GM18867 (cell line): ENCODE results near the gene TOP3B.

Experiments used
- ATAC-seq: cut with Tn5 transposase; IDR thresholded peaks from one replicate; pipeline ENCODE4 v1.9.1; 2021; ENCODE audit warnings: mild to moderate bottlenecking, moderate library complexity; ENCODE audit not compliant: unreplicated experiment

Gene TOP3B

GRCh38 chr22:22011964-22012363, 29.4 kb upstream of the TOP3B start:
- no peak for ATAC-seq

- ATAC-seq = no peak
Measured at GRCh38 chr22:22010358-22010757, 27.8 kb upstream of the TOP3B start.

GRCh38 chr22:22009661-22010060, 27.1 kb upstream of the TOP3B start:
- no peak for ATAC-seq

DNA sequence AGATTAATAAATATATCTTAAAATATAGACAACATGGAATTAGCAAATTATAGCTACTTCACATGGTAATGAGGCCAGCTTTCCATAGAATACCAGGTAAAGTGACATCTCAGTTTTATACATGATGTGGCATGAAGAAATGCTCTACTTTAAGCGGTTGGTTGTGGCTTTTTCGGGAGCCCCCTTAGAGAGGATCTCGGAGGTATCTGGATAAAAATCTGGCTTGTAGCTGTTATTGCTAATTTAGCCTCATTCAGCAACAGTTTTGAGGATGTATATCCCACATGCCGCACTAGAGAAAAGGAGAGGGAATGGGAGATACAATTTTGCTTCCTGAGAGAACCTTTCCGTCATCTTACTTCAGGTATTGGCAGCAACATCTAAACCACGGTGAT, 24.0 kb upstream of the TOP3B start:
- ATAC-seq = no peak

GRCh38 chr22:22005945-22006595, 23.5 kb upstream of the TOP3B start:
- ATAC-seq = no peak

- ATAC-seq = no peak
Measured at GRCh38 chr22:22003233-22003632, 20.6 kb upstream of the TOP3B start.

DNA sequence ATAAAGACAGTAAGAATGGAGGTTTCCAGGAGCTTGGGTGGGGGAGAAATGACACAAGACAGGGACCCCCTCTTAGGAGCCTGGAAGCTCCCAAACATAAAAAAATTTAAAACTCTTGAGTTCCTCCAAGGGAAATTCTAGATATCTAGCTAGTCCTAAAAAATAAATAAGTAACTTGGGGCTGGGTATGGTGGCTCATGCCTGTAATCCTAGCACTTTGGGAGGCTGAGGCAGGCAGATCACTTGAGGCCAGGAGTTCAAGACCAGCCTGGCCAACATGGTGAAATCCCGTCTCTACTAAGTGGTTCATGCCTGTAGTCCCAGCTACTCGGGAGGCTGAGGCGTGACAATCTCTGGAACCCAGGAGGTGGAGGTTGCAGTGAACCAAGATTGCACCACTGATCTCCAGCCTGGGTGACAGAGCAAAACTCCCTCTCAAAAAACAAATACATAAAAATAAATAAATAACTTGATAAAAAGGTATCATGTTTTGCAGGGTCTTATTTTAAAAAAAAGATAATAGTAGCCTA, 20.0 kb upstream of the TOP3B start:
- no peak for ATAC-seq

GRCh38 chr22:22001664-22002525, 19.3 kb upstream of the TOP3B start:
- no peak for ATAC-seq

GRCh38 chr22:21998595-21999247, 16.1 kb upstream of the TOP3B start:
- ATAC-seq = no peak

DNA sequence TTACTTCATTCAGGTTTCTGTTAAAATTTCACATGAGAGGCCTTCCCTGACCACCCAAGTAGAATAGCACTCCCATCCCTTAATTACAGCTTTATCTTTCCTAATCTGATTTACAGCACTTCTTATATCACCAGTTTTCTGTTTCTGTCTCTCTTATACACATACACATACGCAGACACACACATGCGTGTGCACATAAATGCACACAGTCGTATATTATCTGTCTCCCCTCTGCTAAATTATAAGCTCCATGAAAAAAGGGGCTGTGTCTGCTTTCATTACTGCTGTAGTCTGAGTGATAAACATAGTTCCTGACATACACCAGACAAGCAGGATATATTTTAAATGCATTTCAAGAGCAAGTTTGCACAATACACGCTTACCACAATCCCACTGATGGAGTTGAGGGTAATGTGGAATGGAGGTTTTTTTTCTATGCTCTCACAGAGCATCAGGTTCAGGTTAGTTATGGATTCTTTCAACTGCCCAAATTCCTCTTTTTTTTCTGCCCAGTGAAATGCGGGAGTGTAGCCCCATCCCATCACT, 13.7 kb upstream of the TOP3B start:
- no peak for ATAC-seq

GRCh38 chr22:21995660-21996059, 13.1 kb upstream of the TOP3B start:
- no peak for ATAC-seq

- ATAC-seq = no peak
Measured at GRCh38 chr22:21994881-21995444, 12.4 kb upstream of the TOP3B start.

- no peak for ATAC-seq
Measured at GRCh38 chr22:21992593-21993237, 10.1 kb upstream of the TOP3B start.

- no peak for ATAC-seq
Measured at GRCh38 chr22:21991774-21992173, 9.2 kb upstream of the TOP3B start.

GRCh38 chr22:21991304-21991596, 8.7 kb upstream of the TOP3B start:
- no peak for ATAC-seq

- no peak for ATAC-seq
Measured at GRCh38 chr22:21990445-21991303, 8.1 kb upstream of the TOP3B start.

DNA sequence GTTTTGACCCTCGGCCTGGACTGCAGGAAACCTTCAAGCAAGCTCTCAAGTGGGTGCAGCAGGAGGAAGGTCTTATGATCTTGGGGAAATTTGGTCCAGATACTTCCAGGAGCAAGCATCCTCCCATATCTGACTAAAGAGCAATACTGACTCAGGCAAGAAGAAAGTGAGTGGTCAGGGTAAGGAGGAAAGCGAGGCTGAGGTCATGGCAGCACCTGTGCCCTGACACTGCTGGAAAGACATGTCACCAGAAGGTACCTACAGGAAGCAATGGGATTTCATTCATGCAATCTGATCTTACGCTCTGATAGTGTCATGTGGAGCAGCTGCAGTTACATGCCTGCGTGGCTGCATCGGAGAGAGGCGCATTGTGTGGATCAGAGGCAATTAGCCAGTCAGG, 6.5 kb upstream of the TOP3B start:
- no peak for ATAC-seq

- no peak for ATAC-seq
Measured at GRCh38 chr22:21985214-21985613, 2.6 kb upstream of the TOP3B start.

- no peak for ATAC-seq
Measured at GRCh38 chr22:21984793-21985192, 2.2 kb upstream of the TOP3B start.

DNA sequence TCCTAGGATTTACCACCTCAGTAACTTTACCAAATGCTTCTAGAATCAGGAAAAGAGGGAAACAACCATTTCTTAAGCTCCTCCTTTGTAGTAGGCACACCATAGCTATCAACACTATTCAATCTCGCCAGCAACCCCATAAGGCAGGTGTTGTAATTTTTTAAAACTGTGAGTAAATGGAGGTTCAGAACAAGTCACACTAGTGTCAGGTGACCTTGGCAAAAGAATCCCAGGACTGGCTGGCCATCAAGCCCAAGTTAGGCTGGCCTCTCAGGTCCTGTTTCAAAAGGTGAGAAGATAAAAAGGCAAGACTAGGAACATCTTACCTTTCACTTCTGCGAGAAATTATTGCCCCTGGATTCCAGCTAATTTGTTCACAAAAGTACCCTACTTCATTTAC, 713 bp downstream of the TOP3B start:
- no peak for ATAC-seq
